Pancreas (tissue), 10 donors: Measurements from ENCODE around the gene SAP130. TPM values are rescaled to one million over a fixed set of nuclear protein-coding genes. Genes with fewer than 3 reads are reported as not detected.

Experiments
- ATAC-seq, 4 donors: fragments of 200-7000 bp; cut with Tn5 transposase; one replicate each; pipeline versions ENCODE4 v1.8.0 to v1.9.1; 2020; ENCODE audit warnings: mild to moderate bottlenecking in 4 of 4, moderate library complexity in 4 of 4
- DNase-seq, 6 donors: peaks; one replicate each; pipeline ENCODE4 v3.0.0-alpha.2; 2020
- FAIRE-seq: peaks from 2 replicates; lab custom pipeline; 2012; peaks lifted over from hg19 to GRCh38; lab: Jason Lieb, UNC
- H3K27ac ChIP-seq, 4 donors: fragments of 200-600 bp; sonication (generic); 1 replicate in 3 of 4; 2 replicates in 1 of 4; pipeline versions ENCODE4 v1.5.0 to v1.8.0; 2020
- H3K27me3 ChIP-seq, 4 donors: fragments of 200-600 bp; one replicate each; pipeline ENCODE4 v1.8.0; 2021
- H3K36me3 ChIP-seq, 3 donors: fragments of 200-600 bp; sonication (generic) in 1 of 3; one replicate each; pipeline versions ENCODE4 v1.5.0 to v1.8.0; 2020 to 2021
- H3K4me1 ChIP-seq, 3 donors: fragments of 200-600 bp; one replicate each; pipeline ENCODE4 v1.8.0; 2021
- H3K4me3 ChIP-seq, 4 donors: fragments of 200-600 bp; sonication (generic) in 2 of 4; one replicate each; pipeline versions ENCODE4 v1.5.0 to v1.8.0; 2020 to 2021
- H3K9me3 ChIP-seq, 4 donors: fragments of 200-600 bp; one replicate each; pipeline ENCODE4 v1.8.0; 2021
- CTCF ChIP-seq, 4 donors: fragments of 200-600 bp; sonication (generic) in 3 of 4; IDR thresholded peaks; one replicate each; pipeline versions ENCODE4 v1.5.0 to v1.8.0; 2021; ENCODE audit warnings: antibody characterized with exemption in 4 of 4
- WGBS, 2 donors: extraction: QIAGEN DNeasy Blood & Tissue Kit; methylation state at CpG; one replicate each; pipeline ENCODE4 v1.1.7; 2013; 5-methylcytosine and 5-hydroxymethylcytosine counted together
- intact Hi-C, 3 donors: fragments of 100-400 bp; cut with DNase I; formaldehyde crosslinking; loops; one replicate each; pipeline versions ENCODE4 v1.11.1 to v1.14.2; 2022
- polyA plus RNA-seq, 2 donors: library from polyadenylated mRNA; stranded (reverse); fragments of 200-250 nt; gene quantifications; one replicate each; pipeline ENCODE4 v1.2.3, GENCODE V29; 2013
- total RNA-seq, 6 donors: library from RNA; stranded (reverse); fragmentation: NEBNext Ultra II Directional in 4 of 6; extraction: Animal tissue kit (Norgen Biotek cat#: 25700) in 4 of 6; gene quantifications; one replicate each; pipeline versions ENCODE4 v1.2.1 to v1.2.4, GENCODE V29; 2021 to 2023
- donor health status: healthy with polysubstance abuse.
- donor health status: DM: no; HTN: no; CAD: no; lungs with moderate emphysema.
- donor health status: DM: no; HTN: no; CAD: no.
- donor health status: control.
- donor health status: control.
- donor health status: Bipolar disorder and iron deficiency.
- donor health status: DM: yes; HTN: yes; CAD: no.
- donor health status: DM: no; HTN: no; CAD: no.
- donor health status: DM: no; HTN: no; CAD: no.
- donor health status: DM: yes; HTN: yes; CAD: no.

The SAP130 gene
- total and polyA plus RNA-seq, 8 donors, result 4.5 to 14.1 (median 9.3) TPM

DNA sequence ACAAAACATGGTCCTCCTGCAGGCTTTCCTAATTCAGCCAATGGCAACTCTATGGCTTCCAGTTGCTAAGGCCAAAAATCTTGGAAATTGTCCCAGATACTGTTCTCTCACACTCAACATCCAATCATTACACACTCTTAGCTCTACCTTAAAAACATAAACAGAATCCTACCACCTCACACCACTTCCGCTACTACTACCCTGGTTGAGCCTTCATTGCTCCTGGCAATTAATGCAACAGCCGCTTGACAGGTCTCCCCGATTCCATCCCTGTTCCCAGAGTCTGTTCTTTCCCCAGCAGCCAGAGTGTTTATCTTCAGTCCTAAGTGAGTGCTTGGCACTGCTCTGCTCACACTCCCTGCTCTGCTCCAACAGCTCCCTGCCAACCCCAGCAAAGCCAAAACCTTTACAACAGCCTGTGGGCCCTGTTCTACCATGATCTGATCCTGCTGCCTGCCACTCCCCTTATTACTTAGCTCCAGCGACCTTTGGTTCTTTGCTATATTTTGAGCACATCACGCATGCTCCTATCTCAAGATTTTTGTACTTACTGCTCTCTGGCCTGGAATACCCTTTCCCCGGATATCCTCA lies 74.6 kb downstream of the SAP130 start:
- intact Hi-C loops, result loop anchor here in 1 of 3 donors (5.0 kb wide), 1 partner anchor 51 kb away; no protein-coding TSS in a partner anchor
- WGBS, 2 donors, result 44 to 45% methylated on average over 6 of the region's 6 CpGs
- ATAC-seq (peak; percentile 69 to 89 (median 82)), FAIRE-seq (no peak), DNase-seq (peak in 3 of 6 donors; percentile 16 to 27 (median 23))
- H3K36me3 ChIP-seq, result peaks cover 11 to 33% (median 19%) of the 10 kb centered on the region in 3 donors
- H3K4me1 ChIP-seq, result peaks cover 0 to 16% (median 0%) of the 10 kb centered on the region in 3 donors
- H3K27me3 ChIP-seq, result no peaks in the 10 kb centered on the region
- H3K9me3 ChIP-seq, result no peaks in the 10 kb centered on the region
- H3K27ac ChIP-seq, result peak overlapping the region in 1 of 4 donors; percentile 34
- H3K4me3 ChIP-seq, result no peak overlapping the region
- TF ChIP-seq CTCF (IDR thresholded peaks at IDR 0.05), result no peak

DNA sequence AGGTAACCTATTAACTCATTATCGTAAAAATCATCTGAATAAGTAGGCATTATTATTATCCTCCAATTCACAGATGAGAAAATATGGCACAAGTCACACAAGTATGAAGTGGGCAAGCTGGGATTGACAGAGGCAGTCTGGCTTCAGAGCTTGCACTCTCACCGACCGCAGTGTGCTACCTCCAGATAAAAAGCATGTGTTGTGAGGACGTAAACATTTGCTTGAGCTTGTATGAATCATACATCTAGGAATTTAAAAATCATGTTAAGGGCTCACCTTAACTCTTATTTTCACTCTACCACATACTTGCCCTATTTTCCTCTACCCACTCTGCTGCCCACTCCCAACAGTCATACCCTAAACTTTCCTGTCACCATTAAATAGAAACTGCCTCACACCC lies 76.8 kb downstream of the SAP130 start:
- Histone ChIP-seq H3K4me1 (peaks cover 0 to 16% (median 0%) of the 10 kb centered on the region in 3 donors), H3K9me3 (no peaks in the 10 kb centered on the region), H3K27me3 (no peaks in the 10 kb centered on the region), H3K4me3 (no peak overlapping the region), H3K36me3 (peaks cover 11 to 27% (median 19%) of the 10 kb centered on the region in 3 donors), H3K27ac (no peak overlapping the region)
- intact Hi-C loops, result loop anchor here in 1 of 3 donors (5.0 kb wide), 1 partner anchor 49 kb away; no protein-coding TSS in a partner anchor
- no peak for DNase-seq
- ATAC-seq, result no peak
- WGBS, 2 donors, result 94% methylated on average over 4 of the region's 4 CpGs
- no peak for FAIRE-seq
- TF ChIP-seq CTCF (IDR thresholded peaks at IDR 0.05), result no peak

DNA sequence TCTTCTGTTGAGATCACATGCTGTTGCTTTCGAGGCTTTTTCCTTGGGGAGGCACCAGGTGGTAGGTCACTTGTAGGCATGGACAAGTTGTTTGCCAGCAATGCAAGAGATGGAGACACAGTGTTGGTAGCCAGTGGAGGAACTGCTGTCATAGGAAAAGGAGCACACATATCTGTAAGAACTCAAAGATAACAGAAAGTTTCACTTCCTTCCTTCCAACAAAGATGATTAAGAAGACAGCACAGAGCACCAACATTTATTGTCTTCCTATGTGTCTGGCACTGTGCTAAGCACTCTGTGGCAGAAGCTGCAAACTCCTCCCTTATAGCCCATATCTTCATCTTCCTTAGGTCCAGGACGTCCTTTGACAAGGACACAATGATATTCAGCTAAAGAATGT lies 77.6 kb downstream of the SAP130 start:
- Histone ChIP-seq H3K4me3 (no peak overlapping the region), H3K9me3 (no peaks in the 10 kb centered on the region), H3K36me3 (peaks cover 11 to 31% (median 19%) of the 10 kb centered on the region in 3 donors), H3K27me3 (no peaks in the 10 kb centered on the region), H3K4me1 (peaks cover 0 to 16% (median 0%) of the 10 kb centered on the region in 3 donors), H3K27ac (no peak overlapping the region)
- no peak for TF ChIP-seq CTCF (IDR thresholded peaks at IDR 0.05)
- FAIRE-seq (no peak), DNase-seq (no peak), ATAC-seq (no peak)
- intact Hi-C loops, result loop anchor here in 1 of 3 donors (5.0 kb wide), 1 partner anchor 48 kb away; no protein-coding TSS in a partner anchor
- 79 to 88% methylated on average over 2 of the region's 2 CpGs for WGBS, 2 donors

- Histone ChIP-seq H3K4me3 (no peak overlapping the region), H3K9me3 (no peaks in the 10 kb centered on the region), H3K27me3 (no peaks in the 10 kb centered on the region), H3K36me3 (peaks cover 11 to 70% (median 27%) of the 10 kb centered on the region in 3 donors), H3K27ac (no peak overlapping the region), H3K4me1 (no peaks in the 10 kb centered on the region)
- TF ChIP-seq CTCF (IDR thresholded peaks at IDR 0.05), result no peak
- 96 to 97% methylated on average over 2 of the region's 2 CpGs for WGBS, 2 donors
- ATAC-seq, result no peak
- intact Hi-C loops, result no loop called here
- no peak for FAIRE-seq
- no peak for DNase-seq
These were observed 82.6 kb downstream of the SAP130 start for GRCh38 chr2:127945281-127945680.

DNA sequence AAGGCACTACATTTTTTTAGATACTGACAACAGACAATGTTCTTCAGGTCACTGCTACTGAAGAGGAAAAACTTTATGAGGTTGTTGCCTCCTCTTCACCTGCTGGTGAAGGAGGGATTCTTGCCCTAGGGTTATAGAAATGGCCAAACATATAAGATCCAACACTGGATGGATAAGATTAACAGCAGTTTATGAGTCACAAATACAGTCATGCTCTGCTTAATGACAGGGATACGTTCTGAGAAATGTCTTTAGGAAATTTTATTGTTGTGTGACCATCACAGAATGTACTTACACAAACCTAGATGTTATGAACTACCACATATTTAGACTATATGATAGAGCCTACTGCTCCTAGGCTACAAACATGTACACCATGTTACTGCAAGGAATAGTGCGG lies 84.7 kb downstream of the SAP130 start:
- H3K27me3 ChIP-seq, result no peaks in the 10 kb centered on the region
- intact Hi-C loops, result no loop called here
- WGBS, 2 donors, result 91 to 99% methylated on average over 2 of the region's 2 CpGs
- H3K36me3 ChIP-seq, result peaks cover 0 to 51% (median 12%) of the 10 kb centered on the region in 3 donors
- TF ChIP-seq CTCF (IDR thresholded peaks at IDR 0.05), result no peak
- no peak overlapping the region for H3K27ac ChIP-seq
- ATAC-seq, result no peak
- no peak for DNase-seq
- no peaks in the 10 kb centered on the region for H3K4me1 ChIP-seq
- no peak overlapping the region for H3K4me3 ChIP-seq
- no peaks in the 10 kb centered on the region for H3K9me3 ChIP-seq
- no peak for FAIRE-seq
